VCaP (cell line): Measurements from ENCODE around the gene LGI1.

Source experiments
- H3K27ac ChIP-seq: fragments of 450-650 bp; 2 replicates; pipeline ENCODE4 v1.5.1; 2017
- TF ChIP-seq, protein P1 (sequence below): fragments of 450-650 bp; conservative IDR thresholded peaks from 2 replicates; pipeline ENCODE4 v1.5.1; 2017; ENCODE audit warnings: mild to moderate bottlenecking, moderate library complexity

Gene LGI1

DNA sequence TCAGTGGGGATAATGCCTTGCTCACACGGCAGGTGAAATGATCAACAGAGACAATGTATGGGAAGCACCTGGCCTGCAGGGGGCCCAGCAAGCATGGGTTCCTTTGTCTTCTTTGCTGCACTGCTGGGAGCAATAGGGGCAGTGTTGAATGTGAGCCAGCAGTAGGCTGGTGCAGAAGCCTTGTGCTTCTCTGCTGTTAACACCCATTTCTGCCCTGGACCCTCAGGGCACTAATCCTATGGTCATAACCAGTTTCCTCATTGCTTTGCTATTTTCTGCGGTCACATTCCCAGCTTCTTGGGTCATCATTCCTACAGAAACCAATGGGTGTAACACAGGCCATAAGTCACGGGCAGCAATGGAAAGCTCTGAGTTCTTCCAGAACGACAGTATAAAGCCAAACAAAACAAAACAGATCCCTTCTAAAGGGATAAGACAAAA is 10.9 kb upstream of the LGI1 start:
- peak overlapping the region; percentile 86; the same call in 1 of the 2 replicates for H3K27ac ChIP-seq

DNA sequence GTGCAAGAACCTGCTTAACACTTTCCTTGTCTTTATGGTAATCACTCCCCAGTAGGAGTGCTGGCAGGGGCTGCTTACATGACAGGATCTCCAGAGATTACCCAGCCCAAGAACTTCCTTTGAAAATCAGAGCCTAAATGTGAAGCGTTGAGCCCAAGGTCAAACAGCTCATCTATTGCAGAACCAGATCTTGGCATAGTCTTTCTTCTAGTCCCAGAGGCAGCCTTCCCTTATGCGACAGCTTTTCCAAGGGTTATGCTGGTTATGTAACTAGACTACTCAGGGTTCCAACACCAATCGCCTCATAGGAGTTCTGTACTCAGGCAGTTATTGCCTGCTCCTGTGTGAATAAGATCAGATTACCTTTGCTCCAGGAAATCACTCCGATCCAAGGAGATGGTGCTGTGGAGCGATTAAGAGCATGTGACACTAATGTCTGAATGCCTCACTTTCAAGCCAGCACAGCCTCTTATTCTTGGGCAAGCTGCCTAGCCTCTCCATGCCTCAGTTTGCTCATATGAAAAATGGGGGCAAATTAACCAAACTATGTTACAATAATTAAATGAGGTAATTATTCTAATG is 8.4 kb upstream of the LGI1 start:
- TF ChIP-seq, protein P1, sequence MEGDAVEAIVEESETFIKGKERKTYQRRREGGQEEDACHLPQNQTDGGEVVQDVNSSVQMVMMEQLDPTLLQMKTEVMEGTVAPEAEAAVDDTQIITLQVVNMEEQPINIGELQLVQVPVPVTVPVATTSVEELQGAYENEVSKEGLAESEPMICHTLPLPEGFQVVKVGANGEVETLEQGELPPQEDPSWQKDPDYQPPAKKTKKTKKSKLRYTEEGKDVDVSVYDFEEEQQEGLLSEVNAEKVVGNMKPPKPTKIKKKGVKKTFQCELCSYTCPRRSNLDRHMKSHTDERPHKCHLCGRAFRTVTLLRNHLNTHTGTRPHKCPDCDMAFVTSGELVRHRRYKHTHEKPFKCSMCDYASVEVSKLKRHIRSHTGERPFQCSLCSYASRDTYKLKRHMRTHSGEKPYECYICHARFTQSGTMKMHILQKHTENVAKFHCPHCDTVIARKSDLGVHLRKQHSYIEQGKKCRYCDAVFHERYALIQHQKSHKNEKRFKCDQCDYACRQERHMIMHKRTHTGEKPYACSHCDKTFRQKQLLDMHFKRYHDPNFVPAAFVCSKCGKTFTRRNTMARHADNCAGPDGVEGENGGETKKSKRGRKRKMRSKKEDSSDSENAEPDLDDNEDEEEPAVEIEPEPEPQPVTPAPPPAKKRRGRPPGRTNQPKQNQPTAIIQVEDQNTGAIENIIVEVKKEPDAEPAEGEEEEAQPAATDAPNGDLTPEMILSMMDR = no peak
- peak overlapping the region; percentile 66 for H3K27ac ChIP-seq

More for the DNA sequence above, 10.9 kb upstream of the LGI1 start:
- TF ChIP-seq, protein P1 = peak; percentile 53; the same call in 1 of the 2 replicates

GRCh38 chr10:93751124-93751523 is 6.6 kb upstream of the LGI1 start:
- no peak overlapping the region for H3K27ac ChIP-seq
- TF ChIP-seq, protein P1 = no peak

DNA sequence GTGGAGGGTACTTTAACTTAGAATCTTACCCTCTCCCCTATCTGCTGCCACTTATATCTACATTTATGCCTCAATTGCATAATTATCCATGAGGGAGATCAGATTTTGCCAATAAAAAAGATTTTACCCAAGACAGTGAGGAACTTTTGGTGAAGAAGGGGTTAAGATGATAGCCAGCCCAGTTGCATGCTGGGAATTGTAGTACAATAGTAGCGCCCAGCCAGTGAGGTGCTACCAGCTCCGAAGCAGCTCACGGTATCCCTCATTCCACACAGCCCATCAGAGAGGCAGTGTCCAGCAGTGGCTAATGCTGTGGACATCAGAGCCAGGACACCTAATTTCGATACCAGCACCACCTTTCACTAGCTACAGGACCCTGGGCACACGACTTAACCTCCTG is 5.9 kb upstream of the LGI1 start:
- TF ChIP-seq, protein P1 = no peak
- H3K27ac ChIP-seq = no peak overlapping the region

GRCh38 chr10:93752761-93753160 is 5.0 kb upstream of the LGI1 start:
- TF ChIP-seq, protein P1 = no peak
- peak overlapping the region; percentile 56 for H3K27ac ChIP-seq

GRCh38 chr10:93753621-93754250 is 4.0 kb upstream of the LGI1 start:
- TF ChIP-seq, protein P1 = no peak
- peak overlapping the region; percentile 56 for H3K27ac ChIP-seq

DNA sequence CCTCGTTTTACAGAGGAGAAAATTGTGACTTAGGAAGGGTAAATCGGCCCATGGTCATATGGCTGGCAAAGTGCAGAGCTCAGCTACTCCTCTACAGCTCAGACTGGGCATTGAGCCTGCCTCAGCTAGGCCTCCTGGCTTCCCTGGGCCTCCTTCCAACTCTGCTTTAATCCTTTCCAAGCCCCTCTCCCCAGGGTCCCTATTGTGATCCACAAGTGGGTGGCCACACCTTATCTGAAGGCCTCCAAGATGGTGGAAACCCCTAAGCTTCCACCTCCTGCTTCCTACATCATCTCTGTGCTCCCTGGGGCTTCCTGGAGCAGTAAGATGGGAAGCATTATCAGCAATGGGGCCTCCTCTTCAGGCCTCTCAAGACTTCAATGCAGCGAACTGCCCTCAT is 3.0 kb upstream of the LGI1 start:
- TF ChIP-seq, protein P1 = no peak
- H3K27ac ChIP-seq = peak overlapping the region; percentile 56; the same call in 1 of the 2 replicates
